Adrenal gland (tissue), 5 donors: ENCODE data around the gene CNTNAP1.

Experiments used
- POLR2A ChIP-seq, 2 donors: fragments of 450-650 bp; IDR thresholded peaks; one replicate each; pipeline ENCODE4 v1.6.1; 2017; ENCODE audit warnings: antibody characterized with exemption in 2 of 2, mild to moderate bottlenecking in 2 of 2, moderate library complexity in 1 of 2
- TF ChIP-seq, protein P1 (sequence below), 6 experiments: fragments of 450-650 bp in 4 of 6; fragments of 200-600 bp in 2 of 6; sonication (generic) in 1 of 6; IDR thresholded peaks; 1 replicate in 5 of 6; 2 replicates in 1 of 6; pipeline versions ENCODE4 v1.5.1 to v1.8.0; 2016 to 2021; ENCODE audit warnings: antibody characterized with exemption in 6 of 6, mild to moderate bottlenecking in 2 of 6, moderate library complexity in 1 of 6
- donor health status: DM: no; HTN: no; CAD: no.

DNA sequence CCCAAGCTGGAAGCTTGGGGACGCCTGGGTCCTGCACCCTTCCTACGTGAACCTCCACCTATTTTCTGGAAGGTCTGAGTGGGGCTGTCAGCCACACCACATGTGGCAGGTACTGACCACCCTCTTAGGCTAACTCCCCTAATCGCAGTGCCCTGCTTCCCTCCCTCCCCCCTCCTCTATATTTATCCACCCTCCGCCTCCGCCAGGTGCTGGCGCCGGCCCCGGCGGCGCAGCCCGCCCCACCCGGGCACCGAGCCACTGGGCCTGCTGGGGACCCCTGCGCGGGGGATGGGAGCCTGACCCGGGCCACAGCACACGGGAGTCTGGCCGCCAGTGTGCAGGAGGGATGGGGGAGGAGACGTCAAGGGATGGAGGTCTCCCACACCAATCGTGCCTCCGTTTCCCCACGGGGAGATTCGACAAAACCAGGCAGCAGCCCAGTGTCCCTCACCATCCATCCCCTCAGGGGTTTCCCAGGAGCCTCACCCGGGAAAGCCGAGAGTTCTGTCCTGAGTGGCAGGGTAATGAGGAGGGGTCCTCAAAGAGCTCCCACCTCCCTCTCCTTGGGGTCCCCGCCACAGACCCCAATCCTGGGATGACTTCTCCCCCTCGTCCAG, 6.9 kb upstream of the CNTNAP1 start:
- TF ChIP-seq POLR2A (IDR thresholded peaks at IDR 0.05), result no peak
- TF ChIP-seq, protein P1, sequence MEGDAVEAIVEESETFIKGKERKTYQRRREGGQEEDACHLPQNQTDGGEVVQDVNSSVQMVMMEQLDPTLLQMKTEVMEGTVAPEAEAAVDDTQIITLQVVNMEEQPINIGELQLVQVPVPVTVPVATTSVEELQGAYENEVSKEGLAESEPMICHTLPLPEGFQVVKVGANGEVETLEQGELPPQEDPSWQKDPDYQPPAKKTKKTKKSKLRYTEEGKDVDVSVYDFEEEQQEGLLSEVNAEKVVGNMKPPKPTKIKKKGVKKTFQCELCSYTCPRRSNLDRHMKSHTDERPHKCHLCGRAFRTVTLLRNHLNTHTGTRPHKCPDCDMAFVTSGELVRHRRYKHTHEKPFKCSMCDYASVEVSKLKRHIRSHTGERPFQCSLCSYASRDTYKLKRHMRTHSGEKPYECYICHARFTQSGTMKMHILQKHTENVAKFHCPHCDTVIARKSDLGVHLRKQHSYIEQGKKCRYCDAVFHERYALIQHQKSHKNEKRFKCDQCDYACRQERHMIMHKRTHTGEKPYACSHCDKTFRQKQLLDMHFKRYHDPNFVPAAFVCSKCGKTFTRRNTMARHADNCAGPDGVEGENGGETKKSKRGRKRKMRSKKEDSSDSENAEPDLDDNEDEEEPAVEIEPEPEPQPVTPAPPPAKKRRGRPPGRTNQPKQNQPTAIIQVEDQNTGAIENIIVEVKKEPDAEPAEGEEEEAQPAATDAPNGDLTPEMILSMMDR (IDR thresholded peaks at IDR 0.05), result no peak
